GM18907 (cell line): ENCODE measurements around the gene MARVELD1.
"Not testable (repeated sequence)": the region's sequence is repeated elsewhere in the genome, so short reads cannot be mapped to it uniquely, and the experiment has no call there.

Experiments used
- ATAC-seq: cut with Tn5 transposase; IDR thresholded peaks from one replicate; pipeline ENCODE4 v1.9.1; 2021; ENCODE audit warnings: mild to moderate bottlenecking, moderate library complexity; ENCODE audit not compliant: unreplicated experiment

Gene MARVELD1

DNA sequence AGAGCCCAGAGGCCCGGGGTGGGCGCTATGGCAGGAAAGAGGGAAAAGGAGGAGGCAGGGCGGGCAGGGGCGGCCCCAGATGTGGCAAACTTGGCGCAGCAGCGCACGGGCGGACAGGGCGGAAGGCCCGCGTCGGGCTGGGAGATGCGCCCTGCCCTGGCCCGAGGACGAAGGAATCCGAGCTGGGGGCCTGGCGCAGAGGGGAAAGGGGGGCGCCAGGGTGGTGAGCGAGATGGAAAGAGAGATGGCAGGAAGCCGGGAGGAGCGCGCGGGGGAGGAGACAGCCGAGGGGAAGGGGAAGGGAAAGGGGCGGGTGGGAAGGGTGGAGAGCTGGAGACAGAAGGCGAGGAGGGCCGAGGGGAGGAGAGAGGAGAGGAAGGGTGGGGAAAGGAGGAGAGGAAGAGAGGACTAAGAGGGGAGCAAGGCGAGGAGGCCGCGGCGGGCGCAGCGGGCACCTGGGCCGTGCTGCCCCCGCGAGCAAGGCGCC is at the start of gene MARVELD1:
Gene MARVELD1, plus strand, starts transcription at position 392 of the 487 bp plus-strand sequence. CDS start 147 bp downstream, outside the sequence.
- ATAC-seq: no peak

DNA sequence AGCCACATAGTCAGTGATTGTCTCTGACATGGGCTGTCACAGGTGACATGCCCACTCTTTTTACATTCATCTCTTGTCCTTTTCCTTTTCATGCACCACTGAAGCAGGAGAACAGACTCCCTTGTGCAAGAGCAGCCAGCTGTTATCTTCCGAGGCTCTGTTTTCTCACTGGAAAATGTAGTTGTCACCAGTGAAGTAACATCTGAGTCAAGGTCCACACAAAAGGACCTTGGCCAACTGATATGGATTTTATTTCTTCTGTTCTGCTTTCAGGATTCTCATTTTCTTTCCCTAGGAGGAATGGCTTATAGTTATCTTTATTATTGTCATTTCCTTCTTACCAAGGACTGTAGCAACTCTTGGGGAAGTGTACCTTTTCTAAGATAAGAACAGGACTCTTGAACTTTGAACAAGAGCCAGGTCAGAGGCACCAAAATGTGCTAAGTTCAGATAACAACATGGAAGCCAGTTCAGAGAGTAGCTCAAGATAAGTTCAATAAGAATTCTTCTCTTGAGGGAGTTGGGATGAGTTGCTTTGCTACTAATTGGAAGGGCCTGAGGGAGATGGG is 49.2 kb upstream of the MARVELD1 start:
- ATAC-seq: no peak

DNA sequence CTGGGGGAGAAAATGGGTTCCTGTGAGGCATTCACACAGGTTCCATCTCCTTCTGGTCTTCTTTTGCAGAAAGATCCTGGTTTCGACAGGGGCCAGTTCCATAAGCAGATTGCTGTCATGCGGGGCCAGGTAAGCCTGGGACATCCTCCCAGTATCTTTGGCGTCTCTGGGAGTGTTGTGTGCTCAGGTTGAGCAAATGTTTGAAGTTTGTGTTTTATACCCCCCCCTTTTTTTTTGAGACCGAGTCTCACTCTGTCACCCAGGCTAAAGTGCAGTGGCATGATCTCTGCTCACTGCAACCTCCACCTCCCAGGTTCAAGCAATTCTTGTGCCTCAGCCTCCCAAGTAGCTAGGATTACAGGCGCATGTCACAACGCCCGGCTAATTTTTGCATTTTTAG is 46.5 kb upstream of the MARVELD1 start:
- no peak for ATAC-seq

GRCh38 chr10:97667463-97667862 is 46.1 kb upstream of the MARVELD1 start:
- ATAC-seq: no peak

DNA sequence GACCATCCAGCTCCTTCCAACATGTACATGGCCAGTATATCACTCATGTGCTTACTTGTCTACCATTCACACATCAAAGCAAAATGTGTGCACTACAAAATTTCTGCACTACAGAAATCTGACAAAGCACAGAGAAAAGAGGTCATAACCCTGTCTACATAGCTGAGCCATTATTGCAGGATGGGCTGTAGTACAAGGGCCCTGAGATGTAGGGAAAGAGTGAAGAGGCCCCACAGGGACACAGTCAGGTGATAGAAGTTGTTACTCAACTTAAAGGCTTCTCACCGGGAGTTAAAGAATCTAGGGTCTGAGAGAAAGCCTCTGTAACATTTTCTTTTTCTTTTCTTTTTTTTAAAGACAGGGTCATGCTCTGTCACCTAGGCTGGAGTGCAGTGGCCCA is 44.0 kb upstream of the MARVELD1 start:
- no peak for ATAC-seq

DNA sequence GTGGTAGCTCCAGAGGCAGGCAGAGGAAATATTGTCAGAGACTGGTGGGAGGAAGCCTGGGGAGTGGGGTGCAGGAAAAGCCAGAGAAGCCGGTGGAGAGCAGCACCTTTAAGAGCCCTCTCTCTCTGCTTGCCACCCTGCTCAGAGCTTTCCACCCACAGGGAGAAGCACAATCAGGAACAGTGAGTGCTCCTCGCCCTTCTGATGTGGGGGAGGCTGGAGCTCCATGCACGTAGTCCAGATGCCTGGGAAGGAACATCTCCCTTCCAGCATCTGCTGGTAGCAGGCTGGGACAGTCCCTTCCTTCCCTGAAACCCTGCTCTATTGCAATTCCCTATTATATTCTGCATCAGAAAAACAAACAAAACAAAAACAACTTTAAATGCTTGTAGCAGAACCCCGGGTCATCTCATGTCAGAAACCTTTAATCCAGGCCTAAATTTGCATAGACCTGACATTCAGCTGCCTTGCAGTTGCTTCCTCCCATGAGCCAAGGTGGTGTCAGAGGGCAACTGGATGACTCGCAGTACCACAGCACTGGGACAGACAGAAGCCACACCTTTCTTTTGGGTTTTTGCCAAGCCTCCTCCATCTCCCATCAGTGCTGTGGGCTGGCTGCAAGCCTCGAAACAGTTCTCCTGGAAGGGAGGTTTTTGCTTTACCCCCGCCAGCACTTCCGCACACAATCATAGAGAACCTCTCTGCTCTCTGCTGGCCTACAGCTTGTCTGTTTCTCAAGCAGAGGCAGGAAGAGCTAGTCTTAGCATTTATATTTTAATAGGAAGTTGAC is 39.6 kb upstream of the MARVELD1 start:
- ATAC-seq: no peak

DNA sequence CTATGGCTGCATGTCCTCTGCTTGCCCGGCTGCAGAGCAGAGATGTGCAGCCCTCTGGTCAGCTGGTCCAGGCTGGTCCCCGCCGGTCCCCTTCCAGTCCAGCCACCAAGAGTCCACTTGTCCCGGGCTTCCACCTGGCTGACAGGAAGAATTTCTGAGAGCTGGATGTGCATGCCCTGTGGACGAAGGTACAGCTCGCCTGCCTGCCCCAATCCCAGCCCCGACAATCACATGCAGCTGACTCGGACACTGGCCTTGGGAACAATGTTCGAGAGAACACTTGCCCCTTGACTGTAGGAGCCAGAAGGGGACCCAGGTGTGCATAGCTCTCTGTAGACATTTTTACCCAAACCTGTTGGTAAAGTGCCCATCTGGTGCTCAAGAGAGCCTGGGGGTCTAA is 38.3 kb upstream of the MARVELD1 start:
- no peak for ATAC-seq

- ATAC-seq: peak; percentile 71
Observed at GRCh38 chr10:97676770-97677581, 36.6 kb upstream of the MARVELD1 start.

- no peak for ATAC-seq
Observed at GRCh38 chr10:97679594-97679993, 33.9 kb upstream of the MARVELD1 start.

DNA sequence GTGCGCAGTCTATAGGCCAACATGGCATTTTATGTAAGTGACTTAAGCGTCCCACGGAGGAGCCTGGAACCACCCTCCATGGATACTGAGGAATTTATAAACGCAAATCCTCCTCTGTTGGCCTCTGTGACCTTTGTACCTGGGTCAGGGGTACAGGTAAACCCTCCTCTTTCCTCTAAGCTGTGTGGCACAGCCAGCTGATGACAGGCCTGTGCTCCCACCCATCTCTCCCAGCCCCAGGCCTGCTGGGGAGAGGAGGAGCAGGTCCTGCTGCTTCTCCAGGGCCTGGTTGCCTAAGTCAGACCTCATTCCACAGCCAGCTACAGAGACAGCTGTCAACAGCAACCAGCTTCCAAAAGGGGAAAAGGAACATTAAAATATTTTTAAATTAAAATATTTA is 31.5 kb upstream of the MARVELD1 start:
- ATAC-seq: no peak

DNA sequence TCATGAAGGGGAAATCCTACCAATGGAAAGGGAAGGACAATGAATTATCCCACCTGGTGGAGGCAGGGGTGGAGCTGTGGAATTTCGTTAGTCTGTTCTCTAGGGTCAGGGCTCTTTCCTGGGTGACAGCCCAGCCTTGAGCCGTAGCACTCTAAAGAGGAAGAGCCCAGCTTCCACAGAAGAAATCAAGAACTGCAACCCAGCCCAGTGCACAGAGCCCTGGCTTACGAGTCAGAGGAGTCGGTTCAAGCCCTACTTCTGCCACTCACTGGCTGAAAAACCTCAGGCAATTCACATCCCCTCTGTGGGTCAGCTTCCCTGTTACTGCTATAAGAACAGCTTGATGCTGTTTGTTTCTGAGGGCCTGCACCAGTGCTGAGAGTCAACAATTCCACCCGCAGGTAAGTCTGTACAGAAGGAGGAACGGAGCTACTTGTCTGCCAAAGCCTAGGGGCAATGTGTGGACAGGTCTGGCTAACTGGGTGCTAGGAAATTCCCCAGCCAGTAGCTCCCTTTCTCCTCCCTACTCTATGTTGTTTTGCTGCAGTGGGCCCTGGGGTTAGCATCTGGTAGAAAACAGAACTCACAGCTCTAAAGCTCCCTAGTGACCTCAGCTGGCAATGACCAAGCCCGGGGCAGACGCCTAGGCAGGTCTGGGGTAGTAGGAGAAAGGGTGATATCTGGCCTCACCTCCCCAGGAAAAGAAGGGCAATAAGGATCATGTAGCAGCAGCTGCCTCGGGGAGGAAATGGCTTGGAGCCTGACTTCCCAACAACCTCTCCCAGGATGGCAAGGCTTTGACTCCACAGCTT is 29.8 kb upstream of the MARVELD1 start:
- no peak for ATAC-seq

DNA sequence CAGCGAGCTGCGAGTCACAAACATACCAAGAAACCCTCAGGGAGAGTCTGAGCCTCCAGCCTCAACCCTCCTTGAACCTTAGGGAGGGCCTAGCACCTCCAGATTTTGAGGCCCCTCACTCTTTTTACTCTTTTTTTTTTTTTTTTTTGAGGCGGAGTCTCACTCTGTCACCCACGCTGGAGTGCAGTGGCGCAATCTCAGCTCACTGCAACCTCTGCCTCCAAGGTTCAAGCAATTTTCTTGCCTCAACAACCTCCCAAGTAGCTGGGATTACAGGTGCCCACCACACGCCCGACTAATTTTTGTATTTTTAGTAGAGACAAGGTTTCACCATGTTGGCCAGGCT is 29.2 kb upstream of the MARVELD1 start:
- ATAC-seq: not testable (repeated sequence)

GRCh38 chr10:97684866-97685394 is 28.6 kb upstream of the MARVELD1 start:
- no peak for ATAC-seq

- ATAC-seq: no peak
Observed at GRCh38 chr10:97685395-97685958, 28.1 kb upstream of the MARVELD1 start.

DNA sequence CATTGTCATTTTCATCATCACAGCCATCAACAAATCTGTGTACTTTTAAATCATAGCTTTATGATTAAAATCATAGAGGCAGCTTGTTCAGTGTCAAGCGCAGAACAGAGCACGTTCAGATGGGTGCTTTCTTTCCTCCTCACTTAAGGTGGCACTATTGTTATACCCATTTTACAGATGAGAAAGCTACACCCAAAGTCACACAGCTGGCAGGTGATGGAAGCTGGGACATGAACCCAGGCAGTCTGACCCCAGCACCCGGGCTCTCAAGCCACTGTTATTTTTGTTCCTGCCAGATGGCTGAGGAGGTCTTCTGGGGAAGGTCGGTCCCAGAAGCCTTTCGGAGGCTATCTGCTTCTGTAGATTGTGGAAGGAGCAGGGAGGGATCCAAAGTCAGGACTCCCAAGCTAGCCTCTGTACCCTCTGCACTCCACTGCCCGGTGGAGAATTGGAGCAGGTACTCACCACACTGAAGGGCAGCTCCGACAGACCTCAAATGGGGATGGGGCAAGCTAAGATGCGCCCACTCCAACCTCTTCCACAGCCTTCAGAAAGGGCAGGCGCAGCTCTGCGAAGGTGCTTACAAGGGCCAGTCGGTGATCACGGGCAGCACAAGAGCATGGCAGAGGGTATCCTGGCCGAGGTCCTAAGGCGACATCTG is 27.1 kb upstream of the MARVELD1 start:
- no peak for ATAC-seq

DNA sequence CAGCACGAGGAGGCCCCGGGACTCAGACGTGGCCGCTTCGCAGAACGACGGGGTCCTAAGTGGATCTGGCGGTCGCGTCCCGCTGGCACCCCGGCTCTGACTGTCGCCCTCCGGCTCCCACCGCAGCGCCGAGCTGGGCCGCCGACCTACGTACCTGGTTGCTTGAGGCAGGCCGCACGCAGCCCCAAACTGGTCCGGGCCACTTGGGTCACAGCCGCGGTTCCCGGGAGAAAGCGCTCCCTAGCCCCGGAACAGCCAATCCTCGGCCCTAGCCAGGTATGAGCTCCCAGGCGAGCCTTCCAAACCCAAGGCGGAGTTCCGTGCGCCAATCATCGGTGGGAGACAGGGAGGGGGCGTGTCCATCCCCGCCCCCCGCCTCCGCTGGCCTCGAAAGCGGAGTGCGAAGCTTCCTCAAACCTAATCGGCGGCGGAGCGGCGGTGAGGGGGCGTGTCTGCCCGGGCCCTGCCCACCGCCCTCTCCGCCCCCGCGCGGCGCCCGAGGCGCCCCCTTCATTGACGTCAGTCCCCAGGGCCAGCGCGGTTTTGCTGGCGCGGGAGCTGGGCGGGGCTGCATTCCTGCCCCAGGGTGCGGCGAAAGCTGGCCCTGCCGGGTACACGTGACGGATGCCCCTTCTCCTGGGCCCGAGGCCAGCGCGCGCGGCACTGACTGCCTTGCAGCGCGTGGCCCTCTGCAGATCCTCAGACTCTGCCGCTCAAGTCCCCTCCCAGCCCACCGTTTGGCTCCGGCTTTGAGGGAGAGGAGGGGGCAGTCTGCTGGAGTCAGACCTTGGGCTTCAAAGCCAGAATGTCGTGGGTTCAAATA is 26.4 kb upstream of the MARVELD1 start, which contains the start of gene AVPI1:
Gene AVPI1, minus strand, starts transcription at position 280 of the 823 bp plus-strand sequence. CDS start 7,336 bp downstream, outside the sequence.
- peak; percentile 93 for ATAC-seq

GRCh38 chr10:97687785-97688781 is 25.4 kb upstream of the MARVELD1 start:
- ATAC-seq: no peak
